Trophoblast cell (in vitro differentiated cells and primary cell): ENCODE measurements around the gene NATD1.
"Not testable (repeated sequence)": the region's sequence is repeated elsewhere in the genome, so short reads cannot be mapped to it uniquely, and the experiment has no call there.

Experiments
- DNase-seq, 2 donors: peaks; one replicate each; pipeline ENCODE4 v3.0.0-alpha.2; 2016
- H2AFZ ChIP-seq: 2 replicates; pipeline ENCODE4 v1.6.1; 2013; ENCODE audit warnings: low read length, moderate library complexity, mild to moderate bottlenecking; ENCODE audit not compliant: insufficient read depth, poor library complexity
- H2AK5ac ChIP-seq: 2 replicates; pipeline ENCODE4 v1.6.1; 2013; ENCODE audit warnings: mild to moderate bottlenecking, low read length
- H2BK120ac ChIP-seq: 2 replicates; pipeline ENCODE4 v1.6.1; 2013; ENCODE audit warnings: low read length, mild to moderate bottlenecking, moderate library complexity; ENCODE audit not compliant: insufficient read depth, poor library complexity
- H2BK12ac ChIP-seq: 2 replicates; pipeline ENCODE4 v1.6.1; 2013; ENCODE audit warnings: mild to moderate bottlenecking, low read length, moderate library complexity
- H2BK5ac ChIP-seq: 2 replicates; pipeline ENCODE4 v1.6.1; 2013; ENCODE audit warnings: low read length, low read depth, moderate library complexity, mild to moderate bottlenecking; ENCODE audit not compliant: poor library complexity
- H3K14ac ChIP-seq: 2 replicates; pipeline ENCODE4 v1.6.1; 2013; ENCODE audit warnings: mild to moderate bottlenecking, low read length
- H3K18ac ChIP-seq: 2 replicates; pipeline ENCODE4 v1.6.1; 2013; ENCODE audit warnings: mild to moderate bottlenecking, low read length
- H3K23ac ChIP-seq: 2 replicates; pipeline ENCODE4 v1.6.1; 2013; ENCODE audit warnings: low read length
- H3K27ac ChIP-seq: 2 replicates; pipeline ENCODE4 v1.5.1; 2013; ENCODE audit warnings: low read depth, mild to moderate bottlenecking, inconsistent platforms, low read length, moderate library complexity
- H3K27me3 ChIP-seq: 2 replicates; pipeline ENCODE4 v1.6.1; 2013; ENCODE audit warnings: inconsistent platforms, mild to moderate bottlenecking, low read length, moderate library complexity; ENCODE audit not compliant: insufficient read depth
- H3K36me3 ChIP-seq, 2 experiments: 1 replicate in 1 of 2; 2 replicates in 1 of 2; pipeline ENCODE4 v1.6.1; 2013; ENCODE audit warnings: low read length in 2 of 2, mild to moderate bottlenecking in 2 of 2, moderate library complexity in 1 of 2; ENCODE audit not compliant: insufficient read depth in 2 of 2, control insufficient read depth in 1 of 2
- H3K4ac ChIP-seq: 2 replicates; pipeline ENCODE4 v1.6.1; 2013; ENCODE audit warnings: low read depth, mild to moderate bottlenecking, low read length, moderate library complexity
- H3K4me1 ChIP-seq, 2 experiments: 1 replicate in 1 of 2; 2 replicates in 1 of 2; pipeline ENCODE4 v1.6.1; 2013; ENCODE audit warnings: low read length in 2 of 2, mild to moderate bottlenecking in 2 of 2, moderate library complexity in 1 of 2; ENCODE audit not compliant: insufficient read depth in 2 of 2, control insufficient read depth in 1 of 2
- H3K4me2 ChIP-seq: 2 replicates; pipeline ENCODE4 v1.6.1; 2013; ENCODE audit warnings: inconsistent platforms, mild to moderate bottlenecking, low read length, moderate library complexity
- H3K4me3 ChIP-seq: 2 replicates; pipeline ENCODE4 v1.5.1; 2013; ENCODE audit warnings: mild to moderate bottlenecking, low read depth, low read length, inconsistent platforms
- H3K79me1 ChIP-seq: one replicate; pipeline ENCODE4 v1.6.1; 2013; ENCODE audit warnings: low read length
- H3K79me2 ChIP-seq: 2 replicates; pipeline ENCODE4 v1.6.1; 2013; ENCODE audit warnings: low read length, mild to moderate bottlenecking; ENCODE audit not compliant: control insufficient read depth, insufficient read depth, poor library complexity
- H3K9ac ChIP-seq: 2 replicates; pipeline ENCODE4 v1.6.1; 2013; ENCODE audit warnings: mild to moderate bottlenecking, low read length
- H3K9me3 ChIP-seq: 2 replicates; pipeline ENCODE4 v1.6.1; 2013; ENCODE audit warnings: low read depth, mild to moderate bottlenecking, control low read depth, inconsistent platforms, low read length; ENCODE audit not compliant: insufficient read depth
- H4K12ac ChIP-seq: 2 replicates; pipeline ENCODE4 v1.6.1; 2013; ENCODE audit warnings: low read depth, mild to moderate bottlenecking, low read length, moderate library complexity
- H4K8ac ChIP-seq: 2 replicates; pipeline ENCODE4 v1.6.1; 2013; ENCODE audit warnings: low read depth, mild to moderate bottlenecking, low read length, moderate library complexity
- H4K91ac ChIP-seq: one replicate; pipeline ENCODE4 v1.6.1; 2013; ENCODE audit warnings: low read depth, mild to moderate bottlenecking, low read length, moderate library complexity
- WGBS: extraction: QIAGEN DNeasy Blood & Tissue Kit; methylation state at CpG from one replicate; pipeline ENCODE4 v1.1.7; 2013; ENCODE audit warnings: missing lambda C conversion rate; ENCODE audit not compliant: insufficient read length, insufficient coverage; ENCODE audit errors: extremely low coverage; 5-methylcytosine and 5-hydroxymethylcytosine counted together

The NATD1 gene

DNA sequence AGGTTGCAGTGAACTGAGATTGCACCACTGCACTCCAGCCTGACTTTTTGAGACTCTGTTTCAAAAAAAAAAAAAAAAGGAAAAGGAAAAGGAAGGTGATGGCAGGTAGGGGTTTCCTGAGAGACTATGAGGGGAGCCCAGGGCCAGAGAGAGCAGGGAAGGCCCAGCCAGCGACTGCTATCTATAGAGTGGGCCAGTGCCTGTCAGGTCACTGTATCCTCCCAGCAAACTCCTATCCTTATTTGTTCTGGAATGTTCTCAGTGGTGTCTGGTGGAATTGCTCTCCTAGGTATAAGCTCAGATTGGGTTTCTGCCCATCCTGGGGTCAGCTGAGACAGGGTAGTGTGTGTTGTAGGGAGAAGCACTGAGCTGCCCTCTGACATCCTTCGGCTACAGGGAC lies 24.4 kb downstream of the NATD1 start:
- no peak for DNase-seq
- H3K4me2 ChIP-seq: no peak overlapping the region

DNA sequence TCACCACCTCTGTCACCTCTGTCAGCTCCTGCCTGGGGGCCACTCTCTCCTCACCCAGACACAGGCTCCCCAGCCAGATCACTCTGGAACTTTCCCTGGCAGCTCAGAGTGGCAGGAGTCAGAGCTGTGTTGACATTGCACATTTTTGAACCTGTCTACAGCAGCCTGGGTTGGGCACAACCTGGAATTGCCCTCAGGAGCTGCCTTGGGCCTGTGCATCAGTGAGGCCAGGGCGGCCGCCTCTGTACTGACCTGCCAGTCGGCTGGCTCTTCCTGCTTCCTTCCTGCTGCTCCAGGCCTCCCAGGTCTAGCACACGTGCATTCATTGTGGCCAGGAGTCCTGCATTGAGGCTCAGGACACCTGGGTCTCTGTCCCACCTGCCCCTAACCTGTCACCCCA lies 25.1 kb downstream of the NATD1 start:
- Histone ChIP-seq H3K4me1 (peaks cover 8 to 12% of the 10 kb centered on the region in 2 experiments), H3K79me1 (peaks cover 5% of the 10 kb centered on the region), H3K18ac (no peak overlapping the region), H3K4me2 (no peak overlapping the region), H3K9ac (no peak overlapping the region), H4K91ac (no peak overlapping the region), H3K79me2 (no peaks in the 10 kb centered on the region), H2BK120ac (no peak overlapping the region), H3K36me3 (no peaks in the 10 kb centered on the region), H3K27ac (no peak overlapping the region), H2AFZ (no peak overlapping the region), H2BK12ac (no peak overlapping the region), H2AK5ac (no peak overlapping the region), H3K4me3 (peak overlapping the region; percentile 8), H4K8ac (no peak overlapping the region), H3K27me3 (no peaks in the 10 kb centered on the region), H3K14ac (no peak overlapping the region), H3K9me3 (peaks cover 3% of the 10 kb centered on the region), H3K4ac (no peak overlapping the region), H3K23ac (no peak overlapping the region), H4K12ac (no peak overlapping the region), H2BK5ac (no peak overlapping the region)
- DNase-seq: peak; percentile 82
- WGBS: no CpG with 5 or more reads among the region's 4 CpGs

More for the DNA sequence above, 24.4 kb downstream of the NATD1 start:
- no peak overlapping the region for H2AFZ ChIP-seq
- H3K18ac ChIP-seq: no peak overlapping the region
- H4K8ac ChIP-seq: no peak overlapping the region
- no peaks in the 10 kb centered on the region for H3K79me2 ChIP-seq
- no peak overlapping the region for H3K23ac ChIP-seq
- H3K36me3 ChIP-seq: no peaks in the 10 kb centered on the region
- peaks cover 5% of the 10 kb centered on the region for H3K79me1 ChIP-seq
- H3K14ac ChIP-seq: no peak overlapping the region
- H2BK12ac ChIP-seq: no peak overlapping the region
- H3K4me3 ChIP-seq: no peak overlapping the region
- peaks cover 3% of the 10 kb centered on the region for H3K9me3 ChIP-seq
- H2BK5ac ChIP-seq: no peak overlapping the region
- no peaks in the 10 kb centered on the region for H3K27me3 ChIP-seq
- no peak overlapping the region for H2BK120ac ChIP-seq
- no peak overlapping the region for H2AK5ac ChIP-seq
- no peak overlapping the region for H3K27ac ChIP-seq
- no peak overlapping the region for H4K12ac ChIP-seq
- H3K9ac ChIP-seq: no peak overlapping the region
- no peak overlapping the region for H4K91ac ChIP-seq
- H3K4ac ChIP-seq: no peak overlapping the region
- WGBS: no CpG with 5 or more reads among the region's 2 CpGs
- peaks cover 8% of the 10 kb centered on the region in 2 experiments for H3K4me1 ChIP-seq

DNA sequence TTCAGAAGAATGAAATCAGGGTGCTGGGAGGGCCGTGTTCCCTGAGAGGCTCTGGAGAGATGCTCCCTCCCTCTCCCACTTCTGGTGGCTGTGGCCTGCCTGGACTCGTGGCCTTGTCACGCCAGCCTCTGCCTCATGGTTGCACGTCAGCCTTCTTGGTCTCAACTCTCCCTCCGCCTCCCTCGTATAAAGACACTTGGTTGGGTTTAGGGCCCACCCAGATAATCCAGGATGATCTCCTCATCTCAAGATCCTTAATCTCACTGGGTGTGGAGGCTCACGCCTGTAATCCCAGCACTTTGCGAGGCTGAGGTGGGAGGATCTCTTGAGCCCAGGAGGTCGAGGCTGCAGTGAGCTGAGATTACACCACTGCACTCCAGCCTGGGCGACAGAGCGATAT lies 25.9 kb downstream of the NATD1 start:
- H3K4ac ChIP-seq, H4K8ac ChIP-seq, H3K79me1 ChIP-seq, H3K23ac ChIP-seq, H3K9ac ChIP-seq, H3K4me3 ChIP-seq, H3K9me3 ChIP-seq, H3K18ac ChIP-seq, H2BK12ac ChIP-seq, H3K27ac ChIP-seq, H2AK5ac ChIP-seq, H3K27me3 ChIP-seq, H3K4me2 ChIP-seq, H4K91ac ChIP-seq, H3K36me3 ChIP-seq, DNase-seq, H3K79me2 ChIP-seq, H3K14ac ChIP-seq, H2BK120ac ChIP-seq, H4K12ac ChIP-seq, H2AFZ ChIP-seq, H2BK5ac ChIP-seq: not testable (repeated sequence)
- H3K4me1 ChIP-seq: peaks cover 8 to 12% of the 10 kb centered on the region in 2 experiments
- no CpG with 5 or more reads among the region's 11 CpGs for WGBS

DNA sequence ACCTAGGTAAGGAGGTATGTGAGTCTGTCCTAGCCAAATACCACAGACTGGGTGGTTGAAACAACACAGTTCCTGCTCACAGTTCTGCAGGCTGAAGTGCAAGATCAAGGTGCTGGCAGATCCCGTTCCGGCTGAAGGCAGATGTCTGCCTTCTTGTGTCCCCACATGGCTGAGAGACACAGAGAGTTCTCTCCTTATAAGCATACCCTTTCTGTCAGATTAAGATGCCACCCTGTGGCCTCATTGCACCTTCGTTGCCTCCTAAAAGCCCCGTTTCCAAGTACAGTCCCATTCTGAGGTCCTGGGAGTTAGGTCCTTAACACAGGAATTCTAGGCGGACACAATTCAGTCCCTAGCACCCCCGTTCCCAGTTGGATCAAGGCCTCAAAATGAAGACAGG lies 30.1 kb downstream of the NATD1 start:
- H3K27me3 ChIP-seq: no peaks in the 10 kb centered on the region
- H2BK120ac ChIP-seq: no peak overlapping the region
- H2AFZ ChIP-seq: no peak overlapping the region
- H4K12ac ChIP-seq: no peak overlapping the region
- DNase-seq: no peak
- H3K14ac ChIP-seq: no peak overlapping the region
- no peaks in the 10 kb centered on the region for H3K79me2 ChIP-seq
- WGBS: no CpG with 5 or more reads among the region's 6 CpGs
- no peak overlapping the region for H3K27ac ChIP-seq
- H3K18ac ChIP-seq: no peak overlapping the region
- peaks cover 5 to 10% of the 10 kb centered on the region in 2 experiments for H3K4me1 ChIP-seq
- peaks cover 4% of the 10 kb centered on the region for H3K9me3 ChIP-seq
- no peak overlapping the region for H4K8ac ChIP-seq
- H3K23ac ChIP-seq: no peak overlapping the region
- H3K9ac ChIP-seq: no peak overlapping the region
- H3K36me3 ChIP-seq: peaks cover 0 to 17% of the 10 kb centered on the region in 2 experiments
- no peak overlapping the region for H3K4me3 ChIP-seq
- H3K4ac ChIP-seq: no peak overlapping the region
- no peak overlapping the region for H2BK12ac ChIP-seq
- H3K79me1 ChIP-seq: peaks cover 2% of the 10 kb centered on the region
- no peak overlapping the region for H4K91ac ChIP-seq
- no peak overlapping the region for H2BK5ac ChIP-seq
- no peak overlapping the region for H2AK5ac ChIP-seq
- no peak overlapping the region for H3K4me2 ChIP-seq
